ENCODE data around the gene UBE2E2.

GRCh38 chr3:23619705-23620637 lies 416.8 kb downstream of the UBE2E2 start:
- TF ChIP-seq CTCF (tag by site-specific recombination; IDR thresholded peaks at IDR 0.05): no peak
- TF ChIP-seq ZNF580 (tag by site-specific recombination; IDR thresholded peaks at IDR 0.05): no peak
- TF ChIP-seq ATF2 (tag by site-specific recombination; IDR thresholded peaks at IDR 0.05; ENCODE audit: low read depth): no peak
- TF ChIP-seq ZSCAN18 (tag by site-specific recombination; IDR thresholded peaks at IDR 0.05): no peak
- no peak for TF ChIP-seq ZNF302 (tag by site-specific recombination; IDR thresholded peaks at IDR 0.05; ENCODE audit: low read depth)
- TF ChIP-seq ZNF24 (tag by site-specific recombination; IDR thresholded peaks at IDR 0.05): no peak
- TF ChIP-seq ZNF146 (tag by site-specific recombination; IDR thresholded peaks at IDR 0.05): no peak
- no peak for TF ChIP-seq ZNF777 (tag by site-specific recombination; IDR thresholded peaks at IDR 0.05; ENCODE audit: borderline replicate concordance)
- no peak for TF ChIP-seq KLF9 (tag by site-specific recombination; IDR thresholded peaks at IDR 0.05; ENCODE audit: low read depth)
- TF ChIP-seq ZNF239 (tag by site-specific recombination; IDR thresholded peaks at IDR 0.05): no peak
- TF ChIP-seq YY1 (tag by site-specific recombination; IDR thresholded peaks at IDR 0.05): no peak
- no peak for TF ChIP-seq ZNF311 (tag by site-specific recombination; IDR thresholded peaks at IDR 0.05; ENCODE audit: borderline replicate concordance)
- no peak for TF ChIP-seq ZNF114 (tag by site-specific recombination; IDR thresholded peaks at IDR 0.05)

All from HEK293 (cell line).